Activated naive CD4-positive, alpha-beta T cell treated with anti-CD3 and anti-CD28 coated beads, Interleukin-2, amount 50 U/mL, for 16 hours (primary cell): ENCODE data around the gene KLHL15.
"Not testable (repeated sequence)": the region's sequence is repeated elsewhere in the genome, so short reads cannot be mapped to it uniquely, and the experiment has no call there.

Experiments
- DNase-seq: peaks from one replicate; pipeline ENCODE4 v3.0.0-alpha.2; 2020

KLHL15 gene

GRCh38 chrX:24014388-24015018, 12.5 kb downstream of the KLHL15 start:
- DNase-seq = peak; percentile 49

GRCh38 chrX:24012266-24012665, 14.7 kb downstream of the KLHL15 start:
- DNase-seq = no peak

- no peak for DNase-seq
Observed at GRCh38 chrX:24005867-24006266, 21.1 kb downstream of the KLHL15 start.

- DNase-seq = no peak
Observed at GRCh38 chrX:24005028-24005427, 22.0 kb downstream of the KLHL15 start.

- no peak for DNase-seq
Observed at GRCh38 chrX:24002792-24003191, 24.2 kb downstream of the KLHL15 start.

- DNase-seq = no peak
Observed at GRCh38 chrX:24002167-24002566, 24.8 kb downstream of the KLHL15 start.

GRCh38 chrX:23999671-24000070, 27.3 kb downstream of the KLHL15 start:
- DNase-seq = no peak

GRCh38 chrX:23993012-23993633, 33.9 kb downstream of the KLHL15 start:
- DNase-seq = no peak

GRCh38 chrX:23992431-23992830, 34.6 kb downstream of the KLHL15 start:
- no peak for DNase-seq

GRCh38 chrX:23990455-23990854, 36.5 kb downstream of the KLHL15 start:
- no peak for DNase-seq

GRCh38 chrX:23989689-23990088, 37.3 kb downstream of the KLHL15 start:
- no peak for DNase-seq

GRCh38 chrX:23982891-23983290, 44.1 kb downstream of the KLHL15 start:
- DNase-seq = no peak

- no peak for DNase-seq
Observed at GRCh38 chrX:23981711-23982110, 45.3 kb downstream of the KLHL15 start.

- DNase-seq = no peak
Observed at GRCh38 chrX:23981222-23981621, 45.8 kb downstream of the KLHL15 start.

GRCh38 chrX:23980011-23980441, 47.0 kb downstream of the KLHL15 start:
- DNase-seq = no peak

GRCh38 chrX:23978491-23978890, 48.5 kb downstream of the KLHL15 start:
- no peak for DNase-seq

- not testable (repeated sequence) for DNase-seq
Observed at GRCh38 chrX:23965630-23966029, 61.4 kb downstream of the KLHL15 start.

- DNase-seq = no peak
Observed at GRCh38 chrX:23964191-23964590, 62.8 kb downstream of the KLHL15 start.

- DNase-seq = no peak
Observed at GRCh38 chrX:23959781-23960180, 67.2 kb downstream of the KLHL15 start.

GRCh38 chrX:23954396-23954795, 72.6 kb downstream of the KLHL15 start:
- DNase-seq = no peak

- DNase-seq = no peak
Observed at GRCh38 chrX:23953908-23954269, 73.1 kb downstream of the KLHL15 start.

GRCh38 chrX:23952984-23953907, 73.7 kb downstream of the KLHL15 start:
- DNase-seq = peak; percentile 16

GRCh38 chrX:23952391-23952790, 74.6 kb downstream of the KLHL15 start:
- no peak for DNase-seq

- DNase-seq = no peak
Observed at GRCh38 chrX:23945206-23945605, 81.8 kb downstream of the KLHL15 start.
